Coronary artery (tissue), 2 donors: Measurements from ENCODE around the gene PLEKHN1.

Experiments used
- DNase-seq: peaks from one replicate; pipeline ENCODE4 v3.0.0-alpha.2; 2017; ENCODE audit warnings: low spot score
- H3K27ac ChIP-seq, 2 donors: fragments of 200-600 bp; sonication (generic); one replicate each; pipeline ENCODE4 v1.5.1; 2016 to 2019
- H3K4me3 ChIP-seq: fragments of 200-600 bp; sonication (generic); 2 replicates; pipeline ENCODE4 v1.5.1; 2016; ENCODE audit warnings: mild to moderate bottlenecking, moderate library complexity
- CTCF ChIP-seq: fragments of 200-600 bp; sonication (generic); IDR thresholded peaks from one replicate; pipeline ENCODE4 v1.5.1; 2019; ENCODE audit warnings: antibody characterized with exemption

Gene PLEKHN1

GRCh38 chr1:952603-953002 lies 13.7 kb upstream of the PLEKHN1 start:
- no peak for TF ChIP-seq CTCF
- no peak overlapping the region for H3K4me3 ChIP-seq
- DNase-seq: no peak
- H3K27ac ChIP-seq: no peak overlapping the region

- no peak for TF ChIP-seq CTCF
- no peak for DNase-seq
- no peak overlapping the region for H3K27ac ChIP-seq
- H3K4me3 ChIP-seq: no peak overlapping the region
These were observed 12.6 kb upstream of the PLEKHN1 start for GRCh38 chr1:953524-954320.

GRCh38 chr1:954927-955326 lies 11.4 kb upstream of the PLEKHN1 start:
- no peak for DNase-seq
- no peak overlapping the region for H3K4me3 ChIP-seq
- H3K27ac ChIP-seq: no peak overlapping the region
- TF ChIP-seq CTCF: no peak

- no peak for DNase-seq
- no peak overlapping the region for H3K27ac ChIP-seq
- H3K4me3 ChIP-seq: no peak overlapping the region
- TF ChIP-seq CTCF: no peak
These were observed 10.8 kb upstream of the PLEKHN1 start for GRCh38 chr1:955474-955873.

GRCh38 chr1:956636-957035 lies 9.6 kb upstream of the PLEKHN1 start:
- no peak overlapping the region for H3K4me3 ChIP-seq
- TF ChIP-seq CTCF: no peak
- H3K27ac ChIP-seq: no peak overlapping the region
- no peak for DNase-seq

- peak within 1 kb of the TSS; percentile 28 to 51 for H3K27ac ChIP-seq
- peak; percentile 94 for DNase-seq
- H3K4me3 ChIP-seq: peak within 1 kb of the TSS; percentile 83
- TF ChIP-seq CTCF: no peak
These were observed 7.2 kb upstream of the PLEKHN1 start, which contains the start of gene NOC2L for GRCh38 chr1:958823-959730. TSS of gene NOC2L (minus strand) at chr1:959256. CDS start at chr1:959240, 16 bp downstream.
